Osteocyte (in vitro differentiated cells): ENCODE results near the gene SNRPA. TPM values are rescaled to one million over a fixed set of nuclear protein-coding genes. Genes with fewer than 3 reads are reported as not detected.

Experiments used
- DNase-seq: peaks from one replicate; pipeline ENCODE4 v3.0.0; 2021; ENCODE audit warnings: mixed read lengths; ENCODE audit not compliant: unreplicated experiment; ENCODE audit errors: extremely low spot score
- H3K27ac Mint-ChIP-seq: one replicate; pipeline ENCODE4 v1.8.0; 2021; ENCODE audit warnings: mild to moderate bottlenecking, mixed read lengths; ENCODE audit not compliant: unreplicated experiment
- H3K27me3 Mint-ChIP-seq: one replicate; pipeline ENCODE4 v1.8.0; 2021; ENCODE audit warnings: mixed read lengths; ENCODE audit not compliant: unreplicated experiment
- H3K36me3 Mint-ChIP-seq: one replicate; pipeline ENCODE4 v1.8.0; 2021; ENCODE audit warnings: mixed read lengths; ENCODE audit not compliant: unreplicated experiment
- H3K4me1 Mint-ChIP-seq: one replicate; pipeline ENCODE4 v1.8.0; 2021; ENCODE audit warnings: mixed read lengths; ENCODE audit not compliant: unreplicated experiment
- H3K4me3 Mint-ChIP-seq: one replicate; pipeline ENCODE4 v1.8.0; 2021; ENCODE audit warnings: mild to moderate bottlenecking, moderate library complexity, mixed read lengths; ENCODE audit not compliant: unreplicated experiment
- H3K9me3 Mint-ChIP-seq: one replicate; pipeline ENCODE4 v1.8.0; 2021; ENCODE audit warnings: mixed read lengths; ENCODE audit not compliant: unreplicated experiment
- CTCF ChIP-seq: fragments of 200-600 bp; sonication (generic); IDR thresholded peaks from 2 replicates; pipeline ENCODE4 v1.5.0; 2021; ENCODE audit warnings: antibody characterized with exemption, mild to moderate bottlenecking, moderate library complexity
- total RNA-seq: library from RNA; stranded (reverse); gene quantifications from 2 replicates; pipeline ENCODE4 v1.2.1, GENCODE V29; 2021

Gene SNRPA
- total RNA-seq, 1 donor from 2014 or later = 53.2 TPM

GRCh38 chr19:40801426-40802299 lies 50.7 kb downstream of the SNRPA start:
- no peak for DNase-seq
- Mint-ChIP-seq H3K27ac (peak overlapping the region; percentile 66), H3K4me1 (peaks cover 80% of the 10 kb centered on the region), H3K36me3 (peaks cover 14% of the 10 kb centered on the region), H3K4me3 (peak overlapping the region; percentile 70), H3K9me3 (no peaks in the 10 kb centered on the region), H3K27me3 (no peaks in the 10 kb centered on the region)
- no peak for TF ChIP-seq CTCF

- Mint-ChIP-seq H3K27ac (peak overlapping the region; percentile 81), H3K27me3 (no peaks in the 10 kb centered on the region), H3K36me3 (peaks cover 15% of the 10 kb centered on the region), H3K9me3 (no peaks in the 10 kb centered on the region), H3K4me3 (peak overlapping the region; percentile 70), H3K4me1 (peaks cover 82% of the 10 kb centered on the region)
- no peak for TF ChIP-seq CTCF
- no peak for DNase-seq
Observed at GRCh38 chr19:40802300-40803169, 51.5 kb downstream of the SNRPA start.

GRCh38 chr19:40803170-40803856 lies 52.3 kb downstream of the SNRPA start:
- H3K27ac Mint-ChIP-seq = peak overlapping the region; percentile 81
- no peak overlapping the region for H3K4me3 Mint-ChIP-seq
- peaks cover 77% of the 10 kb centered on the region for H3K4me1 Mint-ChIP-seq
- H3K36me3 Mint-ChIP-seq = peaks cover 20% of the 10 kb centered on the region
- H3K27me3 Mint-ChIP-seq = no peaks in the 10 kb centered on the region
- TF ChIP-seq CTCF = no peak
- no peak for DNase-seq
- no peaks in the 10 kb centered on the region for H3K9me3 Mint-ChIP-seq

GRCh38 chr19:40803857-40804782 lies 53.1 kb downstream of the SNRPA start:
- no peak for TF ChIP-seq CTCF
- Mint-ChIP-seq H3K4me1 (peaks cover 74% of the 10 kb centered on the region), H3K9me3 (no peaks in the 10 kb centered on the region), H3K27ac (peak overlapping the region; percentile 92), H3K36me3 (peaks cover 21% of the 10 kb centered on the region), H3K27me3 (no peaks in the 10 kb centered on the region), H3K4me3 (no peak overlapping the region)
- no peak for DNase-seq
